ENCODE results near the gene ADCY5.

The ADCY5 gene

DNA sequence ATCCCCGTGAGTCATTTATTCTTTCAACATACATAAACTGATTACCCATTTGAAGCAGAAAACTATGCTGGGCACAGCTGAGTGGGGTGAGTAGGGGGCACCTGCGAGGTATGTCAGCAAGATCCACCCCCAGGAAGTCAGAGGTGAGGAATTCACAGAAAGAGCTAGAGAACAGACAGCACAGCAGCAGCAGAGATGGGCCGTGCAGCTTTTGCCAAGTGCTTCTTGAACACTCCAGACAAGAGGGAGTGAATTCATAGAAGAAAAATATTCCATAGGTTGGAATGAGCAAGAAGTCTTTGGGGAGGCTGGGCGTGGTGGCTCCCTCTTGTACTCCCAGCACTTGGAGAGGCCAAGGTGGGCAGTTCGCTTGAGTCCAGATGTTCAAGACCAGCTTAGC is 9.4 kb upstream of the ADCY5 start:
- TF ChIP-seq CTCF (conservative IDR thresholded peaks at IDR 0.05; ENCODE audit: low read depth, low read length): no peak
- no peak for DNase-seq (ENCODE audit: low read depth)
- H3K4me3 ChIP-seq (ENCODE audit: low read length): no peak overlapping the region

- no peak for DNase-seq (ENCODE audit: low read depth)
- TF ChIP-seq CTCF (conservative IDR thresholded peaks at IDR 0.05; ENCODE audit: low read depth, low read length): no peak
- H3K4me3 ChIP-seq (ENCODE audit: low read length): no peak overlapping the region
Observed at GRCh38 chr3:123457841-123458240, 9.0 kb upstream of the ADCY5 start.

- no peak overlapping the region for H3K4me3 ChIP-seq (ENCODE audit: low read length)
- no peak for DNase-seq (ENCODE audit: low read depth)
- TF ChIP-seq CTCF (conservative IDR thresholded peaks at IDR 0.05; ENCODE audit: low read depth, low read length): no peak
Observed at GRCh38 chr3:123453675-123454074, 4.8 kb upstream of the ADCY5 start.

- no peak for TF ChIP-seq CTCF (conservative IDR thresholded peaks at IDR 0.05; ENCODE audit: low read depth, low read length)
- no peak overlapping the region for H3K4me3 ChIP-seq (ENCODE audit: low read length)
Observed at GRCh38 chr3:123451186-123451585, 2.3 kb upstream of the ADCY5 start.

GRCh38 chr3:123449997-123450604 is 1.2 kb upstream of the ADCY5 start:
- no peak for TF ChIP-seq CTCF (conservative IDR thresholded peaks at IDR 0.05; ENCODE audit: low read depth, low read length)
- H3K4me3 ChIP-seq (ENCODE audit: low read length): peak overlapping the region; percentile 49
- no peak for DNase-seq (ENCODE audit: low read depth)

More at GRCh38 chr3:123451186-123451585, 2.3 kb upstream of the ADCY5 start:
- no peak for DNase-seq (ENCODE audit: low read depth)

DNA sequence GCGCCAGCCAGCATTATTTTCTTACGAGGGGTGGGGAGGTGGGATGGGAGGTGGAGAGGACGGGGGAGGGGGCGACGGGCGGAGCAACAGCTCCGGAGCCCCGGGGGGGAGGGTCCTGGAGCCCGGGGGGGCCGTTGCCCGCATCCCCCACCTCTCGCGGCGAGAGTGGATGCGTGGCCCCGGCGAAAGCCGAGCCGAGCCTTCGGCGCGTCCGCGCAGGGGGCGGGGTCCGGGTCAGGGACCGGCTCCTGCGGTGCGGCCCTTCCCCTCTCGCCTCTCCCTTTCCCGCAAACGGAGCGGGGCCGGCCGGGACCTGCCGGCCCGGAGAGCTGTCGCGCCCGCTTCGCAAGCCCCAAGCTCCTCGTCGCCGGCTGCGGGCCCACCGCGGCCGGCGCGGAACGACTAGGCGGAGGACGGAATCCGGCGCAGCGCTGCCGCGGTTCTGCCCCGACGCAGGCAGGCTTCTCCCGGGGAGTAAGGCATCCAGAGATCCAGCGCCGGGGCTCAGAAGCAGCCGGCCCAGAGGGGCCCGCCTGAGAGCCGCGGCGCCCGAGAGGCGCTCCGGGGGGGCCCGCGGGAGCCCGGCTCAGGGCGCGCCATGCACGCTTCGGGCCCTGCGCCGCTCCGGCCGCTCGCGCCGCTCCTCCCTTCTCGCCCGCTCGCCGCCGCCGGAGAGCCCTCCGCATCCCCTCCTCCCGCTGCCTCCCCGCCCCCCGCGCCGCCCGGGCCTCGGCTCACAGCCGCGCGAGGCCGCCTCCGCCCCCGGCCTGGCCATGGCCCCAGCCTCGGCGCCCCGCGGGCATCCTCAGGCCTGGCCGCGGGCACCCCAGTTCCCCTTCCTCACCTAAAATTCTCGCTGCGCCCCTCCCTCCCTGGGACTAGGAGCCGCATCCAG is 459 bp upstream of the ADCY5 start:
- DNase-seq (ENCODE audit: low read depth): no peak

More for the DNA sequence above, 459 bp upstream of the ADCY5 start:
- no peak for TF ChIP-seq CTCF (conservative IDR thresholded peaks at IDR 0.05; ENCODE audit: low read depth, low read length)
- H3K4me3 ChIP-seq (ENCODE audit: low read length): peak overlapping the region; percentile 49
